ENCODE results near the gene TELO2. TPM values are rescaled to one million over a fixed set of nuclear protein-coding genes. Genes with fewer than 3 reads are reported as not detected.
A peak's percentile ranks its signal among the peaks of the same experiment; 100 is the strongest.

The TELO2 gene
- total and polyA plus RNA-seq, 5 experiments from 2014 or later = 9.8 to 51.5 (median 18.1) TPM

DNA sequence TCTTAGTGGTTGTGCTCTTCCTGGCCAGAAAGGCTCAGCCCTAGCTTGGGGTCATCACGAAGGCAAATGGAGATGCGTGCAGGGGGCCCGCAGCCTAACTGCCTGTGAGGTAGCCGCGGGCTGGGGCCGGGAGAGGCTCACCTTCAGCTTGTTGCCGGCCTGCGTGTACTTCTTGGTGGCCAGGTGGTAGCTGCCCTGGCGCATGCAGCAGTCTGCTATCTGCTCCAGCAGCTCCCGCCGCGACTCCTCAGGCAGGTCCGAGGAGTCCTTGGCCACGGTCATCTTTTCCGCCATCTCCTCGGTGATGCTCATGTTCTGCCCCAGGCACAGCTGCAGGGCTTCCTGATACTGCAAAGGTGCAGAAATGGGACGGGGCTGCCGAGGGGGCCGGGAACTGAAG, 27.3 kb downstream of the TELO2 start:
- Mint-ChIP-seq H3K27me3 (no peaks in the 10 kb centered on the region), H3K4me1 (peaks cover 0 to 3% (median under 1%) of the 10 kb centered on the region in 4 donors), H3K36me3 (peaks cover 0 to 39% (median 15%) of the 10 kb centered on the region in 3 donors), H3K4me3 (no peak overlapping the region), H3K27ac (no peak overlapping the region), H3K9me3 (no peaks in the 10 kb centered on the region)
- POLR2A ChIA-PET = no interaction called here
- ATAC-seq (no peak), DNase-seq (peak in 1 of 10 donors; percentile 1)

- peak overlapping the region in 2 of 10 donors; percentile 28 to 66 for H3K27ac Mint-ChIP-seq
- H3K4me1 Mint-ChIP-seq = peaks cover 4 to 27% (median 20%) of the 10 kb centered on the region in 4 donors
- ATAC-seq (no peak), DNase-seq (peak in 1 of 10 donors; percentile 3)
- H3K27me3 Mint-ChIP-seq = no peaks in the 10 kb centered on the region
- POLR2A ChIA-PET = interaction anchor here (0.6 to 6.9 kb wide), 4 partner anchors 9 to 77 kb away, joined by 4 to 89 read pairs (median 4); partner anchors contain the start of gene TMEM204
- H3K36me3 Mint-ChIP-seq = peaks cover 0 to 32% (median 15%) of the 10 kb centered on the region in 3 donors
- no peak overlapping the region for H3K4me3 Mint-ChIP-seq
- no peaks in the 10 kb centered on the region for H3K9me3 Mint-ChIP-seq
Measured at GRCh38 chr16:1523581-1524245, 30.6 kb downstream of the TELO2 start.

DNA sequence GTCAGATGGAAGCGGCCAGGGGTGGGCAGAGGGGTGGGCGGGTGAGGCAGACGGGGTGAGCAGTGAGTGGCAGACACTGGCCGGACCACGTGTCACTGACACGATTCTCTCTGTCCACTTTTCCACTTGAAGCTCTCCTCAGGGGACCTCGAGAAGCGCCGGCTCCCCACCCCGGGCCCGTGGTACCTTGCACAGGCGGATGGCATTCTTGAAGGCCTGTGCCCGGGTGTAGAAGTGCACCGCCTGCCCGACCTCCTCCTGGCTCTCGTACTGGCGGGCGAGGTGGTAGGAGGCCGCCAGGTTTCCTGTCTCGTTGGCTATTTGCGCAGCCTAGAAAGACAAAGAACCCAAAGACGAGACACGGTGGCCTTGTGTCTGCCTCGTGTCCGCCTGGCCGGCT, 31.2 kb downstream of the TELO2 start:
- POLR2A ChIA-PET = interaction anchor here (1.4 to 6.9 kb wide), 2 partner anchors 9 to 13 kb away, joined by 5 to 89 read pairs; partner anchors contain the start of gene TMEM204
- ATAC-seq (no peak), DNase-seq (peak in 1 of 10 donors; percentile 2)
- Mint-ChIP-seq H3K36me3 (peaks cover 0 to 26% (median 15%) of the 10 kb centered on the region in 3 donors), H3K4me3 (no peak overlapping the region), H3K27me3 (no peaks in the 10 kb centered on the region), H3K27ac (peak overlapping the region in 2 of 10 donors; percentile 28 to 66), H3K9me3 (no peaks in the 10 kb centered on the region), H3K4me1 (peaks cover 3 to 31% (median 22%) of the 10 kb centered on the region in 4 donors)

DNA sequence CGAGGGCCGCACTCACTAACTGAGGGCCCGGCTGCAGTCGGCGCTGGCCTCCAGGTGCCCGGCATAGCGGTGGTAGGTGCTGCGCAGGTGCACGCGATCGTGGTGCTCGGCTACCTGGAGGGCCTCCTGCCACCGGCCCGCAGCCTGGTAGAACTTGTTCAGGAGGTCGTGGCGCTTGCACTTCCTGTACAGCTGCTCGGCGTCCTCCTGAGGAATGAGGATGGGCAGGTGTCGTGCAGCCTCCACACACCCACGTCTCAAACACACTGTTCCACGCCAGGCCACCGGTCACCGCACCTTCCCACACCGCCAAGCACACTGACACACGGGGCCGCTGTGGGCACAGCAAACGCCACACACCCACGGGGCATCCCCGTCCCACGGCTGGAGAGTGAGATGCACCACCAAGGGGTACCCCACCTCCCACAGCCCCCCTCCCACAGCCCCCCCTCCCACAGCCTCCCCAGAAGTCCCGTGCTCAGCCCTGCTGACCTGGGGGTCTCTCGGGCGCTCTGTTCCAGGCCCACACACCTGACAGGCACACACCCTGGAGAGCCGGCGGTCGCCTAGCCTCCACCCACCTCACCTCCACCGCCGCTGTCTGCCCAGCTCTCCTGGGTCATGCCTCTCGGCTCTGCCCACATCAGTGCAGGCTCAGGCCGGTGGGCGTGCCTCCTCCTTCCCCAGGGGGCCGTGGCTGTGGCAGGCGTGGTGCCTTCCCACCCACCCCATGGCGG, 32.9 kb downstream of the TELO2 start:
- no peaks in the 10 kb centered on the region for H3K9me3 Mint-ChIP-seq
- H3K36me3 Mint-ChIP-seq = peaks cover 0 to 13% (median 8%) of the 10 kb centered on the region in 3 donors
- no peaks in the 10 kb centered on the region for H3K27me3 Mint-ChIP-seq
- POLR2A ChIA-PET = interaction anchor here (0.6 to 6.9 kb wide), 13 partner anchors 8 to 886 kb away, joined by 3 to 89 read pairs (median 5); partner anchors contain the start of genes EME2, MAPK8IP3, TELO2 and TMEM204
- peak overlapping the region; percentile 76 to 91 (median 83) for H3K4me3 Mint-ChIP-seq
- DNase-seq (peak in 6 of 10 donors; percentile 27 to 52 (median 36)), ATAC-seq (peak; percentile 61 to 63)
- peaks cover 10 to 42% (median 28%) of the 10 kb centered on the region in 4 donors for H3K4me1 Mint-ChIP-seq
- H3K27ac Mint-ChIP-seq = peak overlapping the region in 9 of 10 donors; percentile 81 to 96 (median 88)

DNA sequence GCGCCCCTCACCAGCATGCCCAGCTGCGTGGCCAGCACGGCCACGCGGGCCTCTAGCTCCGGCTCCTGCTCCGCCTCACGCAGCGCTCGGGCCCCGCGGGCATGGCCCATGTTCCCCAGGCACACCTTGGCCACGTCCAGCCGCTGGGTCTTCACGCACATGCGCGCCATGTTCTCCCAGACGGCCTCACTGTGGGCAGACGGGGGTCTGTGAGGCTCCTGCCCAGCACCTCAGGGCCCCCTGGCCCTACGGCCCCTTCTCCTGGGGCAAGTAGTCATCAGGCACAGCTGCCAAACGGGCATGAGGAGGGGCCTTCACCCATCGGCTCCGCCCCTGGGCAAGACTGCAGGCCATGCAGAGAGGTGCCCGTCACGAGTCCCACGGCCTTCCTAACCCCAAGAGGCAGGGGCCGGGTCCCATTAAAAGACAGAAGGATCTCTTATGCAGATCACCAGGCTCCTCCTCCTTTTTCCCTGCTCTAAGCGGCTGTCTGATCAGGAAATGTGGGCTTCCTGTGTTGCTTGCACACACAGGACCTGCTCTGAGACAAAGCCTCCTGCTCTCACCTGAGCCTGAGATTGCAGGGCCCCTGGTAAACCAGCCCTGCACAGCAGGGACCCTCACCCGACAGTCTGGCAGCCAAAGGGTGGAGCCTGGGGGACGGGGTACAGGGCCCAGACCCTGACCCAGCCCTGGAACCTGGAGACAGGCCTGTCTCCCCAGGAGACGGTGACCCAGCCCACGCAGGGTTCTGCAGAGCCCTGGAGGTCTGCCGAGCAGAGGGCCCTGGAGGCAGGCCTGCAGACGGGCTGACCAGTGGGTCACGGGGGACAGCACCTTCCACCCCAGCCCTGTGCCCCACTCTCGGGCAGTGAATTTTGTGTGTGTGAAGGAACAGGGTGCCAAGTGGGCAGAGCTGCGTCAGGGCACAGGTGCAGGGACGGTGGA, 33.7 kb downstream of the TELO2 start:
- Mint-ChIP-seq H3K27ac (peak overlapping the region; percentile 57 to 94 (median 86)), H3K4me1 (peaks cover 11 to 44% (median 28%) of the 10 kb centered on the region in 4 donors), H3K36me3 (peaks cover 0 to 12% (median 8%) of the 10 kb centered on the region in 3 donors), H3K9me3 (no peaks in the 10 kb centered on the region), H3K4me3 (peak overlapping the region; percentile 57 to 91 (median 78)), H3K27me3 (no peaks in the 10 kb centered on the region)
- DNase-seq (peak in 6 of 10 donors; percentile 23 to 64 (median 44)), ATAC-seq (peak; percentile 61 to 75)
- POLR2A ChIA-PET = interaction anchor here (0.6 to 6.9 kb wide), 9 partner anchors 11 to 887 kb away, joined by 3 to 89 read pairs (median 7); partner anchors contain the start of genes EME2, MAPK8IP3 and UQCC4

DNA sequence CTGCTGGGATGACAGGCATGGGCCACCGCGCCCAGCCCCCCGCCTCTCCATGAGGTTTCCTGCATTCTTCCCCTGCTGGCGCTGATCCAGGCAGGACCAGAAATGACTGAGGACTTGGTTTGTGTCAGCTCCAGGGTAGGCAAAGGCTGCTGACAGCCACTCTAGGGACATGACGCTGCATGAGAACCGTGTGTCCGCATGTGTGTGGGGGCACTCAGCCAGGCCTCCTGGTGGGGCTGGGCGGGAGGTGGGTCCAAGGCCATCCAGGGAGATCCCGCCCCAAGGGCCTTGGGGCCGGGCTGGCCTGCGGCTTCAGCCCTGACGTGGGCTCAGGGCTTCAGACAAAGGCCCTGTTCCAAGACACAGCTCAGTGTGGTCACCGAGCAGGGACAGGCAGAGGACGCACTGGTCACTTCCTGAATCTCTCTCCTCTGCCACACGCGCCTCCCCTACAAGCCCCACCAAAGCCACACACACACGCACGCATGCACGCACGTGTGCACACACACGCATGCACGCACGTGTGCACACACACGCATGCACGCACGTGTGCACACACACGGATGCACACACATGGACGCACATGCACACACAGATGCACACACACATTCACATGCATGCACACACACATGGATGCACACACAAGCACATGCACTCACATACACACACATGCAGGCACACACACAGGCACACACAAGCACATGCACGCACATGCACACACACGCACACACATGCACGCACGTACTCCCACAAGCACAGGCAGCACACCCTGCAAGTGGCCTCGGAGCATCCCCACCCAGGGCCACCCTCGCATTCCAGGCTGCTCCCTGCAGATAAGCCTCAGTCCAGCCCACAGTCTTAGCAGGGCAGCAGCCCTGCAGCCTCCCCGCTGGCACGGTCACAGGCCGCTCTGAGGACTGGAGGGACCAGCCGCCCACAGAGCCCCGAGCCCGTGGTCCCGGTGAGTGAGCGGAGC, 35.0 kb downstream of the TELO2 start:
- Mint-ChIP-seq H3K4me3 (peak overlapping the region in 7 of 10 donors; percentile 52 to 88 (median 79)), H3K4me1 (peaks cover 11 to 52% (median 35%) of the 10 kb centered on the region in 4 donors), H3K27me3 (no peaks in the 10 kb centered on the region), H3K36me3 (peaks cover 0 to 7% (median 3%) of the 10 kb centered on the region in 3 donors), H3K27ac (peak overlapping the region; percentile 72 to 94 (median 85)), H3K9me3 (no peaks in the 10 kb centered on the region)
- ATAC-seq = no peak
- POLR2A ChIA-PET = interaction anchor here (1.1 to 6.9 kb wide), 6 partner anchors 9 to 178 kb away, joined by 3 to 89 read pairs (median 9); partner anchors contain the start of genes IFT140 and MAPK8IP3
- DNase-seq = no peak

- DNase-seq = no peak
- peak overlapping the region in 9 of 10 donors; percentile 19 to 80 (median 53) for H3K4me3 Mint-ChIP-seq
Measured at GRCh38 chr16:1528921-1529537, 35.9 kb downstream of the TELO2 start.

DNA sequence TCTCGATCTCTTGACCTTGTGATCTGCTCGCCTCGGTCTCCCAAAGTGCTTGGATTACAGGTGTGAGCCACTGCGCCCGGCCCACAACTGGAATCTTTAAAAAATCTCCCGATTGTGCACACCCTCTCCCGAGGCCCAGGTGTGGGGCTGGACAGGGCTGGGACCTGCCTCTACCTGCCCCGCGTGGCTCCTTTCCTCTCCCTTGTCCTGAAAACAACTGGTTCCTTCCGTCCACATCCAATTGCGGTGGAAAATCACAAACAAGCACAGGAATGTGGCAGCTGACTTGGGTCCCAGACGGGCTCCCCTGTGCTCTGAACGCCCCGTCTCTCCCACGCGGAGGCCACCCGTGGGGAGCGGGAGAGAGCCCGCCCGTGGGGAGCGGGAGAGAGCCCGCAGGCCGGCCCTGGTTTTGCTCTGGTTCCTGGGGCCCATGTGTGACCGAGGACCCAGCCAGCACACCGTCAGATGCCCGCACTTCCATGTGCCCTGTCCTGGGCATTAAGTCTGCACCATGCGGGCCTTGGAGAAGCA, 37.3 kb downstream of the TELO2 start:
- H3K4me3 Mint-ChIP-seq = peak overlapping the region in 3 of 10 donors; percentile 9 to 51 (median 22)
- H3K27ac Mint-ChIP-seq = peak overlapping the region in 8 of 10 donors; percentile 34 to 91 (median 74)
- no peaks in the 10 kb centered on the region for H3K27me3 Mint-ChIP-seq
- peaks cover 6 to 9% (median 9%) of the 10 kb centered on the region in 3 donors for H3K36me3 Mint-ChIP-seq
- POLR2A ChIA-PET = interaction anchor here (0.6 to 1.4 kb wide), 2 partner anchors 7 to 37 kb away, joined by 3 to 5 read pairs; partner anchors contain the start of gene TELO2
- H3K9me3 Mint-ChIP-seq = no peaks in the 10 kb centered on the region
- DNase-seq = no peak
- H3K4me1 Mint-ChIP-seq = peaks cover 14 to 56% (median 43%) of the 10 kb centered on the region in 4 donors
- no peak for ATAC-seq

More at GRCh38 chr16:1528921-1529537, 35.9 kb downstream of the TELO2 start:
- POLR2A ChIA-PET = interaction anchor here (0.7 to 1.4 kb wide), 3 partner anchors 9 to 82 kb away, joined by 3 to 5 read pairs (median 3); partner anchors contain the start of gene IFT140
- H3K9me3 Mint-ChIP-seq = no peaks in the 10 kb centered on the region
- no peak for ATAC-seq
- peaks cover 0 to under 1% (median under 1%) of the 10 kb centered on the region in 3 donors for H3K36me3 Mint-ChIP-seq
- peaks cover 11 to 55% (median 35%) of the 10 kb centered on the region in 4 donors for H3K4me1 Mint-ChIP-seq
- H3K27me3 Mint-ChIP-seq = no peaks in the 10 kb centered on the region
- peak overlapping the region; percentile 75 to 95 (median 92) for H3K27ac Mint-ChIP-seq

DNA sequence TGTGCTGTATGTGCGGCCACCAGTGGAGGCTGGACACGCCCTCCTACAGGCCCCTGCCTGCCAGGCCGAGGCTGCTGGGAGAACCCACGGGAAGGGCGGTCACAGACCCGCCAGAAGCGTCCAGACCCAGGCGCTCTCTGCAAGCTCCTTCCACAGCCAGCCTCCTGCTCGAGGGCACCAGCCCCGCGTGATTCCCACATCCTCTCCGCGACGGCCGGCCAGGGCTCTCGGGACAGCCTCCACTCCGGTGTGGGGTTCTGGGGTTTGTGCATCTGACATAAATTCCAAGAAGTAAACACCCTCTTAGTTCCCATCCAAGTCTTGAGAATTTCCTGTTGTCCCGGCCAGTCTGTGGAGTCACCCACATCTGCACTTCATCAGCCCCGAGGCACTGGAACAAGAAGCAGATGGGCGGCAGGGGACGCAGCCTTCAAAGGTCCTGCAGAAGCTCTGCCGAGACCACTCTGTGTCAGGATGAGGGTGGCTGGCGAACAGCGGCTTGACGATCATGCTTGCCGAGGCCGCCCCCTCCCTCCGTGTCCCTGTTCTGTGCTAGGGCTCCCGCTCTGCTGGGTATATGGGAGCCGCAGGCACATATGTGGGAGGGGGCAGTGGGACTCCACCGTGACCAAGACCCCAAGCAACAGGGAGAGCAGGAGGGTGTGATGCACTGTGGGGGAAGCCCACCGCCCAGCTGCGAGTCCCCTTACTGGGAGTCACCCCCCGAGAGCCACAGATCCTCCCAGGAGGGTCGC, 37.9 kb downstream of the TELO2 start:
- Mint-ChIP-seq H3K9me3 (no peaks in the 10 kb centered on the region), H3K27me3 (no peaks in the 10 kb centered on the region), H3K4me3 (peak overlapping the region in 3 of 10 donors; percentile 4 to 38 (median 13)), H3K36me3 (peaks cover 9 to 15% (median 11%) of the 10 kb centered on the region in 3 donors), H3K4me1 (peaks cover 15 to 50% (median 42%) of the 10 kb centered on the region in 4 donors), H3K27ac (peak overlapping the region in 9 of 10 donors; percentile 24 to 91 (median 70))
- DNase-seq = peak in 1 of 10 donors; percentile 38
- no peak for ATAC-seq
- POLR2A ChIA-PET = interaction anchor here (9.3 kb wide), 1 partner anchor 15 kb away, joined by 135 read pairs; no protein-coding TSS in a partner anchor

Data from naive thymus-derived CD8-positive, alpha-beta T cell (primary cell).